HCT116 (cell line): ENCODE measurements around the gene EARS2. TPM values are rescaled to one million over a fixed set of nuclear protein-coding genes. Genes with fewer than 3 reads are reported as not detected.

Experiments used
- ATAC-seq: fragments of 200-7000 bp; cut with Tn5 transposase; 2 replicates; pipeline ENCODE4 v1.9.1; 2020; ENCODE audit warnings: mild to moderate bottlenecking, moderate library complexity
- BruUV-seq: library from RNA; stranded (reverse); fragments of 400-500 nt; replicated peaks from 2 replicates; lab custom pipeline; 2021; lab: Mats Ljungman, UMichigan
- CTCF ChIA-PET: fragments of 300-600 bp; sonication (Branson Sonifier 250); formaldehyde crosslinking; loops from one replicate; lab custom pipeline; 2021; ENCODE audit warnings: antibody characterized with exemption; lab: Charles Lee
- POLR2A ChIA-PET: fragments of 300-600, 350-600 bp; sonication (Branson Sonifier 250); formaldehyde crosslinking; loops from one replicate; lab custom pipeline; 2021; ENCODE audit warnings: antibody characterized with exemption; lab: Charles Lee
- RAD21 ChIA-PET, 2 experiments: fragments of 300-600 bp; sonication (Branson Sonifier 250); formaldehyde crosslinking; loops; one replicate each; lab custom pipeline; 2023; ENCODE audit warnings: low total read pairs in 2 of 2; ENCODE audit not compliant: uncharacterized antibody in 2 of 2, unreplicated experiment in 2 of 2, low non-redundant PET in 1 of 2; lab: Charles Lee
- DNase-seq: peaks from one replicate; pipeline ENCODE4 v3.0.0-alpha.2; 2010; ENCODE audit warnings: low read depth, low spot score
- H2AFZ ChIP-seq: fragments of 200-600 bp; shearing (Covaris generic), sonication (generic); 2 replicates; pipeline ENCODE4 v1.6.1; 2017; ENCODE audit warnings: low read depth, mixed run types, mixed read lengths, antibody characterized with exemption, low read length; ENCODE audit not compliant: poor library complexity, severe bottlenecking
- H3K27ac ChIP-seq: 2 replicates; pipeline ENCODE4 v1.5.1; 2012; ENCODE audit warnings: low read depth, low read length
- H3K27me3 ChIP-seq: fragments of 200-600 bp; sonication (generic); 2 replicates; pipeline ENCODE4 v1.6.1; 2016; ENCODE audit warnings: mixed run types, low read length, mixed read lengths; ENCODE audit not compliant: insufficient read depth
- H3K36me3 ChIP-seq, 2 experiments: fragments of 200-500 bp in 1 of 2; fragments of 200-600 bp in 1 of 2; sonication (Bioruptor generic) in 1 of 2; sonication (generic) in 1 of 2; 2 replicates each; pipeline versions ENCODE4 v1.5.1 to v1.6.1; 2014 to 2016; ENCODE audit warnings: low read length in 2 of 2, inconsistent platforms in 1 of 2, mixed read lengths in 1 of 2, mixed run types in 1 of 2; ENCODE audit not compliant: insufficient read depth in 2 of 2, control insufficient read depth in 1 of 2
- H3K4me1 ChIP-seq, 2 experiments: fragments of 200-600 bp in 1 of 2; sonication (generic) in 1 of 2; 2 replicates each; pipeline versions ENCODE4 v1.5.1 to v1.6.1; 2012 to 2017; ENCODE audit warnings: low read length in 2 of 2, inconsistent platforms in 1 of 2, mild to moderate bottlenecking in 1 of 2, mixed read lengths in 1 of 2, mixed run types in 1 of 2, moderate library complexity in 1 of 2; ENCODE audit not compliant: insufficient read depth in 2 of 2, control insufficient read depth in 1 of 2
- H3K4me2 ChIP-seq: fragments of 200-600 bp; sonication (generic); 2 replicates; pipeline ENCODE4 v1.6.1; 2017; ENCODE audit warnings: mixed run types, low read length, mixed read lengths
- H3K4me3 ChIP-seq, 2 experiments: fragments of 200-600 bp in 1 of 2; sonication (generic) in 1 of 2; replicated peaks in 1 of 2; 2 replicates each; pipeline ENCODE4 v1.5.1; 2011 to 2016; ENCODE audit warnings: low read length in 2 of 2, control low read depth in 1 of 2, low read depth in 1 of 2, mild to moderate bottlenecking in 1 of 2, mixed read lengths in 1 of 2, mixed run types in 1 of 2
- H3K79me2 ChIP-seq: fragments of 200-600 bp; sonication (generic); 2 replicates; pipeline ENCODE4 v1.6.1; 2017; ENCODE audit warnings: mild to moderate bottlenecking, mixed run types, low read length, moderate library complexity, mixed read lengths; ENCODE audit not compliant: insufficient read depth
- H3K9ac ChIP-seq: fragments of 200-600 bp; sonication (generic); 2 replicates; pipeline ENCODE4 v1.6.1; 2016; ENCODE audit warnings: low read length, mixed read lengths
- H3K9me2 ChIP-seq: fragments of 200-600 bp; sonication (generic), shearing (Covaris generic); 2 replicates; pipeline ENCODE4 v1.6.1; 2017; ENCODE audit warnings: mixed run types, mild to moderate bottlenecking, moderate library complexity; ENCODE audit not compliant: insufficient read depth
- H3K9me3 ChIP-seq, 2 experiments: fragments of 200-500 bp in 1 of 2; fragments of 200-600 bp in 1 of 2; sonication (Bioruptor generic) in 1 of 2; sonication (generic) in 1 of 2; 2 replicates each; pipeline ENCODE4 v1.6.1; 2014 to 2017; ENCODE audit warnings: low read length in 2 of 2, mixed read lengths in 2 of 2, inconsistent platforms in 1 of 2, low read depth in 1 of 2, mild to moderate bottlenecking in 1 of 2, mixed run types in 1 of 2, moderate library complexity in 1 of 2; ENCODE audit not compliant: control insufficient read depth in 1 of 2, insufficient read depth in 1 of 2
- H4K20me1 ChIP-seq: fragments of 200-600 bp; sonication (generic), shearing (Covaris generic); 2 replicates; pipeline ENCODE4 v1.6.1; 2017; ENCODE audit warnings: mixed run types, mild to moderate bottlenecking, moderate library complexity; ENCODE audit not compliant: insufficient read depth
- CBX3 ChIP-seq: IDR thresholded peaks from 2 replicates; pipeline ENCODE4 v1.6.1; 2012; ENCODE audit warnings: low read depth
- CEBPB ChIP-seq: IDR thresholded peaks from 2 replicates; pipeline ENCODE4 v1.6.1; 2012; ENCODE audit warnings: low read depth
- EGR1 ChIP-seq: IDR thresholded peaks from 2 replicates; pipeline ENCODE4 v1.6.1; 2012; ENCODE audit warnings: low read depth
- ELF1 ChIP-seq: IDR thresholded peaks from 2 replicates; pipeline ENCODE4 v1.6.1; 2012; ENCODE audit warnings: low read depth, borderline replicate concordance
- EZH2phosphoT487 ChIP-seq: fragments of 200-600 bp; IDR thresholded peaks from 2 replicates; pipeline ENCODE4 v1.6.1; 2018; ENCODE audit warnings: antibody characterized with exemption, borderline replicate concordance
- FOSL1 ChIP-seq: IDR thresholded peaks from 2 replicates; pipeline ENCODE4 v1.6.1; 2012; ENCODE audit warnings: low read depth
- POLR2A ChIP-seq: IDR thresholded peaks from 2 replicates; pipeline ENCODE4 v1.7.0; 2011; ENCODE audit warnings: borderline replicate concordance; ENCODE audit not compliant: insufficient read depth, insufficient read length; ENCODE audit errors: extremely low read depth
- POLR2AphosphoS5 ChIP-seq: IDR thresholded peaks from 2 replicates; pipeline ENCODE4 v1.6.1; 2011; ENCODE audit warnings: mild to moderate bottlenecking, low read depth, low read length, moderate library complexity
- REST ChIP-seq: IDR thresholded peaks from 2 replicates; pipeline ENCODE4 v1.6.1; 2012; ENCODE audit warnings: low read depth
- SRF ChIP-seq: IDR thresholded peaks from 2 replicates; pipeline ENCODE4 v1.6.1; 2012; ENCODE audit warnings: low read depth
- YY1 ChIP-seq: IDR thresholded peaks from 2 replicates; pipeline ENCODE4 v1.6.1; 2011; ENCODE audit warnings: low read length, low read depth, moderate library complexity, mild to moderate bottlenecking; ENCODE audit not compliant: insufficient replicate concordance; ENCODE audit errors: extremely low read depth
- ZBTB33 ChIP-seq: IDR thresholded peaks from 2 replicates; pipeline ENCODE4 v1.6.1; 2011; ENCODE audit warnings: mild to moderate bottlenecking, low read length, moderate library complexity; ENCODE audit not compliant: insufficient replicate concordance; ENCODE audit errors: extremely low read depth
- intact Hi-C: fragments of 100-400 bp; cut with micrococcal nuclease; formaldehyde crosslinking; loops from 2 replicates; pipeline ENCODE4 v1.10.0; 2022
- total RNA-seq: library from RNA; stranded (reverse); gene quantifications from one replicate; pipeline ENCODE4 v1.2.1, GENCODE V29; 2021; ENCODE audit not compliant: unreplicated experiment
- TF ChIP-seq, protein P1 (sequence below): IDR thresholded peaks from 2 replicates; pipeline ENCODE4 v1.6.1; 2012

Gene EARS2
- total RNA-seq, 1 experiment from 2014 or later, result 35.6 TPM

- RAD21 ChIA-PET, result no interaction called here
- BruUV-seq, result no TSS peak
- intact Hi-C loops, result no loop called here
These were observed 9.6 kb upstream of the EARS2 start for GRCh38 chr16:23566724-23567123.

GRCh38 chr16:23564575-23565363 is 7.6 kb upstream of the EARS2 start:
- DNase-seq (no peak), ATAC-seq (no peak)
- no peaks in the 10 kb centered on the region for H3K27me3 ChIP-seq
- no peak overlapping the region for H2AFZ ChIP-seq
- H4K20me1 ChIP-seq, result no peaks in the 10 kb centered on the region
- no peak overlapping the region for H3K4me3 ChIP-seq
- no peaks in the 10 kb centered on the region for H3K9me3 ChIP-seq
- no peaks in the 10 kb centered on the region for H3K9me2 ChIP-seq
- H3K9ac ChIP-seq, result no peak overlapping the region
- no TSS peak for BruUV-seq
- H3K36me3 ChIP-seq, result peaks cover 75 to 84% of the 10 kb centered on the region in 2 experiments
- ChIA-PET CTCF (no interaction called here), RAD21 (no interaction called here), POLR2A (no interaction called here)
- H3K4me2 ChIP-seq, result no peak overlapping the region
- H3K4me1 ChIP-seq, result no peaks in the 10 kb centered on the region
- no peak overlapping the region for H3K27ac ChIP-seq
- intact Hi-C loops, result no loop called here
- peaks cover 49% of the 10 kb centered on the region for H3K79me2 ChIP-seq
- TF ChIP-seq, protein P1, sequence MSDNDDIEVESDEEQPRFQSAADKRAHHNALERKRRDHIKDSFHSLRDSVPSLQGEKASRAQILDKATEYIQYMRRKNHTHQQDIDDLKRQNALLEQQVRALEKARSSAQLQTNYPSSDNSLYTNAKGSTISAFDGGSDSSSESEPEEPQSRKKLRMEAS, result no peak
- TF ChIP-seq POLR2A (no peak), CBX3 (no peak), SRF (no peak), POLR2AphosphoS5 (no peak), EGR1 (no peak), CEBPB (no peak), EZH2phosphoT487 (no peak), YY1 (no peak), ZBTB33 (no peak), FOSL1 (no peak), REST (no peak), ELF1 (no peak)

More at GRCh38 chr16:23566724-23567123, 9.6 kb upstream of the EARS2 start:
- ChIA-PET POLR2A (no interaction called here), CTCF (no interaction called here)
- Histone ChIP-seq H3K27me3 (no peaks in the 10 kb centered on the region), H3K36me3 (peaks cover 68 to 80% of the 10 kb centered on the region in 2 experiments), H3K9ac (no peak overlapping the region), H3K27ac (no peak overlapping the region), H3K79me2 (peaks cover 29% of the 10 kb centered on the region; the same call in 1 of the 2 replicates), H3K4me2 (no peak overlapping the region), H3K9me2 (no peaks in the 10 kb centered on the region), H2AFZ (no peak overlapping the region), H3K4me3 (no peak overlapping the region), H3K4me1 (no peaks in the 10 kb centered on the region), H3K9me3 (no peaks in the 10 kb centered on the region), H4K20me1 (no peaks in the 10 kb centered on the region)
- no peak for TF ChIP-seq EGR1
- ATAC-seq (no peak), DNase-seq (no peak)
